ENCODE measurements around the gene NSMF. TPM values are rescaled to one million over a fixed set of nuclear protein-coding genes. Genes with fewer than 3 reads are reported as not detected.

NSMF gene
- total and polyA plus RNA-seq, 10 of the 15 experiments (the other 5 are each of a cell fraction or from before 2014, with no cell fraction given), result 0.13 to 44.3 (median 13.4) TPM

DNA sequence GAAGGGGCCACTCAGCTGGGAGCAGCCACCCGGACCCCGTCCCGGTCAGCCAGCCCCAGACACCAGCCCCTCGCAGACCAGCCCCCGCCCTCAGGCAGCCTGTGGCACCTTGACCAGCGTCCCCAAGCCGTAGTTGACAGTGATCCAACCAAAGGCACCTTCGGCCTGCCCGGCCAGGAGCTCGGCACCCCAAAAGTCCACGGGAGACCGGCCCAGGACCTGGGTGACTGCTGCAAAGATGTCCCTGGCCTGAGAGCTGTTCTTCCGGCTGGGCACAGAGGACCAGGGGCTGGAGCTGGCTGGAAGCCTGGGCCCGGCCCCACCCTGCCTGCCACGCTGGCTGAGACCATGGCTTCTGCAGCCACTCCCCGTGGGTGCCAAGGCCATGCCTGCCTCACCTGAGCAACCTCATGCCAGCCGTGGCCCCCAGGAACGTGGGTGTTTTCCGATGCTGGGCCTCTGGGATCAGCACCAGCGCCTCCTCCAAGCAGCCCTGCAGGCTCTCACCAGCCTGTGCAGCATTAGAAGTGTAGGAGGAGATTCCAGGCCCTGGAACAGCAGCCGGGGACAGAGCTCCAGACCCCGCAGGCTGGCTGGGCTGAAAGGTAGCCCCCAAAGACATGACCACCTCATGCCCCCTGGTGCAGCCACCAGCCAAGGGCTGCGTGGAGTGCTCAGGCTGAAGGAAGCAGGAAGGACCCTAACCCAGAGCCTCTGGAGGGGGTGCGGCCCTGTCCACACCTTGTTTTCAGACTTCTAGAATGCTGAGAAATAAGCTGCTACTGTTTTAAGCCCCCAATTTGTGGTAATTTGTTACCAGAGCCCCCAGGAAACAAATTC lies 22.2 kb downstream of the NSMF start:
- POLR2A ChIA-PET, result no interaction called here
- H3K4me2 ChIP-seq (ENCODE audit: control insufficient read depth, insufficient read depth), result no peak overlapping the region
- no TSS peak for BruUV-seq (replicated peaks)

DNA sequence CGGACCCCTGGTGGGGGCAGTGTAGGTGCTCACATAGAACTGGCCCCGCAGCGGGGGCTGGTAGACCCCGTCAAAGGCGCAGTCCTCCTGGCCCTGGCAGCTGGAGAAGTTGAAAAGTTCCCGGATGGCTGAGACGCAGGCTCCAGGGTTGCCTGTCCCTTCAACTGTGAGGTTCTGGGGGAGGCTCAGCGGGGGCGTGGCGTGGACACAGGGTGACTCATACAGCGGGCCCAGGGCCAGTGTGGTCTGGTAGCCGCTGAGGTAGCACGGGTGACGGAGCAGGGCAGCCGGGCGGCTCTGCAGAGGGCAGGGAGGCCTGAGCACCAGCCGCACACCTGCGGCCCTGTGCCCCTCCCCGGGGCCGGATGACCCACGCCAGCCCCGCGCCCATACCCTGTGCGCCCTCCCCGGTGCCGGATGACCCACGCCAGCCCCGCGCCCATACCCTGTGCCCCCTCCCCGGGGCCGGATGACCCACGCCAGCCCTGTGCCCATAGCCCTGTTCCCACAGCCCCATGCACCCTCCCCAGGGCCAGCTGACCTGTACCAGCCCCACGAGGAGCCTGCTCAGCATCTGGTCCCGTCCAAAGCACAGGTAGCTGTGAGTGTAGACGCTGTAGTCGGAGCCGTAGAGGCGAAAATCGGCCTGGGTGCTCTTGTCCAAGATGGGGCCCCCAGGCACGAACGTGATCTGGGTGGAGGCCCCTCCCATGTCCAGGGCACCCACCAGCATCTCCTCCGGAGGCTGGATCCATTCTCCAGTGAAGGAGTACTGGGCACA lies 23.0 kb downstream of the NSMF start:
- no peak overlapping the region for H2AFZ ChIP-seq (ENCODE audit: control insufficient read depth, low read depth, low read length)
- no peak for FAIRE-seq
- H3K4me2 ChIP-seq (ENCODE audit: control insufficient read depth, insufficient read depth), result no peak overlapping the region

More for the DNA sequence above, 22.2 kb downstream of the NSMF start:
- no peak overlapping the region for H2AFZ ChIP-seq (ENCODE audit: control insufficient read depth, low read depth, low read length)
- ChIA-PET CTCF (no interaction called here), SMC1A (ENCODE audit: uncharacterized antibody, unreplicated experiment) (no interaction called here), RAD21 (ENCODE audit: unreplicated experiment) (no interaction called here)
- no peaks in the 10 kb centered on the region for H3K4me1 ChIP-seq (ENCODE audit: control insufficient read depth, insufficient read depth, low read length)
- H3K9ac ChIP-seq (ENCODE audit: control insufficient read depth, insufficient read depth, low read length), result no peak overlapping the region
- no peak overlapping the region for H3K4me3 ChIP-seq
- H3K79me2 ChIP-seq (ENCODE audit: control insufficient read depth, insufficient read depth, low read length), result no peaks in the 10 kb centered on the region
- TF ChIP-seq NFYA (IDR thresholded peaks at IDR 0.05; ENCODE audit: borderline replicate concordance, low read depth, low read length), result no peak
- TF ChIP-seq GABPA (IDR thresholded peaks at IDR 0.05; ENCODE audit: low read depth), result no peak
- no peak for TF ChIP-seq SIX5 (IDR thresholded peaks at IDR 0.05; ENCODE audit: low read depth, low read length, severe bottlenecking)
- TF ChIP-seq ZZZ3 (IDR thresholded peaks at IDR 0.05; ENCODE audit: control insufficient read depth, insufficient read length, low read depth), result no peak
- TF ChIP-seq MTA3 (IDR thresholded peaks at IDR 0.05; ENCODE audit: borderline replicate concordance, low read length), result no peak
- TF ChIP-seq SMAD1 (IDR thresholded peaks at IDR 0.05; ENCODE audit: low read depth, partially characterized antibody), result no peak
- no peak for TF ChIP-seq CBFB (IDR thresholded peaks at IDR 0.05; ENCODE audit: low read depth)
- TF ChIP-seq MYC (IDR thresholded peaks at IDR 0.05; ENCODE audit: insufficient read depth, insufficient read length, insufficient replicate concordance, low read length, severe bottlenecking), result no peak
- TF ChIP-seq NBN (IDR thresholded peaks at IDR 0.05), result no peak
- TF ChIP-seq HDAC6 (IDR thresholded peaks at IDR 0.05; ENCODE audit: unreplicated experiment), result no peak
- TF ChIP-seq RUNX3 (IDR thresholded peaks at IDR 0.05; ENCODE audit: low read length), result no peak
- TF ChIP-seq IKZF2 (IDR thresholded peaks at IDR 0.05), result no peak
- no peaks in the 10 kb centered on the region for H3K36me3 ChIP-seq (ENCODE audit: control insufficient read depth in 2 of 2, insufficient read depth in 2 of 2, low read length in 1 of 2)
- DNase-seq (ENCODE audit: low read depth, low spot score), result no peak
- H3K9me3 ChIP-seq (replicated peaks; ENCODE audit: control insufficient read depth, insufficient read depth, low read length), result no peaks in the 10 kb centered on the region
- 53% methylated on average over 19 of the region's 24 CpGs for WGBS (ENCODE audit: insufficient coverage, insufficient replicate concordance, low lambda C conversion rate, missing lambda C conversion rate)
- no peaks in the 10 kb centered on the region for H3K27me3 ChIP-seq (replicated peaks in 1 of 2; ENCODE audit: control insufficient read depth in 2 of 2, insufficient read depth in 2 of 2, low read length in 1 of 2)
- intact Hi-C loops (cut with micrococcal nuclease; ENCODE audit: unreplicated experiment) (no loop called here), in situ Hi-C loops (cut with MboI) (no loop called here)
- no peak overlapping the region for H3K27ac ChIP-seq (ENCODE audit: control insufficient read depth, insufficient read depth)
- ATAC-seq, result no peak
- no peak for FAIRE-seq
- H4K20me1 ChIP-seq (ENCODE audit: control insufficient read depth, insufficient read depth), result no peaks in the 10 kb centered on the region

More for the DNA sequence above, 23.0 kb downstream of the NSMF start:
- in situ Hi-C loops (cut with MboI), result no loop called here
- no peaks in the 10 kb centered on the region for H3K36me3 ChIP-seq (ENCODE audit: control insufficient read depth in 2 of 2, insufficient read depth in 2 of 2, low read length in 1 of 2)
- WGBS (ENCODE audit: insufficient coverage, insufficient replicate concordance, low lambda C conversion rate, missing lambda C conversion rate), result 16% methylated on average over 36 of the region's 42 CpGs
- no peaks in the 10 kb centered on the region for H3K4me1 ChIP-seq (ENCODE audit: control insufficient read depth, insufficient read depth, low read length)
- no peaks in the 10 kb centered on the region for H3K27me3 ChIP-seq (replicated peaks in 1 of 2; ENCODE audit: control insufficient read depth in 2 of 2, insufficient read depth in 2 of 2, low read length in 1 of 2)
- no peak for TF ChIP-seq STAT1 (conservative IDR thresholded peaks at IDR 0.05)
- no peaks in the 10 kb centered on the region for H3K9me3 ChIP-seq (replicated peaks; ENCODE audit: control insufficient read depth, insufficient read depth, low read length)
- no peak overlapping the region for H3K4me3 ChIP-seq
- POLR2A ChIA-PET, result no interaction called here
- SMC1A ChIA-PET (ENCODE audit: uncharacterized antibody, unreplicated experiment), result no interaction called here
- no peaks in the 10 kb centered on the region for H3K79me2 ChIP-seq (ENCODE audit: control insufficient read depth, insufficient read depth, low read length)
- H3K9ac ChIP-seq (ENCODE audit: control insufficient read depth, insufficient read depth, low read length), result no peak overlapping the region
- no peak overlapping the region for H3K27ac ChIP-seq (ENCODE audit: control insufficient read depth, insufficient read depth)
- RAD21 ChIA-PET (ENCODE audit: unreplicated experiment), result no interaction called here
- CTCF ChIA-PET, result no interaction called here
- DNase-seq (ENCODE audit: low read depth, low spot score) (no peak), ATAC-seq (peak; percentile 87)
- intact Hi-C loops (cut with micrococcal nuclease; ENCODE audit: unreplicated experiment), result no loop called here
- BruUV-seq (replicated peaks), result no TSS peak
- H4K20me1 ChIP-seq (ENCODE audit: control insufficient read depth, insufficient read depth), result no peaks in the 10 kb centered on the region
